ENCODE results near the gene EPN3.

- TF ChIP-seq CTCF (IDR thresholded peaks at IDR 0.05): no peak
- no peak for TF ChIP-seq ZFX (IDR thresholded peaks at IDR 0.05; ENCODE audit: borderline replicate concordance)
Observed at GRCh38 chr17:50560931-50561745, 28.6 kb downstream of the EPN3 start.
